NCI-H510A treated with DMSO at 0.1 percent for 48 hours (cell line): Measurements from ENCODE around the gene TRIM25.

Experiments
- DNase-seq: peaks from one replicate; lab custom pipeline; 2025; lab: John Stamatoyannopoulos, UW

The TRIM25 gene

DNA sequence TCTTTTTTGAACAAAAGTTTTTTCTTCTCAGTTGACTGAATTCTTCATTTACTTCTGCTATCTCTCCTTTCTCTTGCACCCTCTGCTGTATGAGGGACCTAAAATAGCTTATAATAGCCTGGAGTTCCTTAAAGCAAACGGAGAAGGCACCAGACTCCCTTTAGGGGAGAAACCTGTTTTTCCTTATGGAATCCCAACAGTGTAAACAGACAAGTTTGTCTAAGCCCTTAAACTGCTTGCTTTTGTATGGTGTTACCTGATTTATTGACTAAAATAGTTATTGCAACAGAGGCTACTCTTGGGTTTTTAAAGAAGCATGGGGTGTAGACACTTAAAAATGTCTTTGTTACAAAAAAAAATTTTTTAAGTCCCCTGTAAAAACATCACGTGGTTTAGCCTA, 12.9 kb upstream of the TRIM25 start:
- no peak for DNase-seq

DNA sequence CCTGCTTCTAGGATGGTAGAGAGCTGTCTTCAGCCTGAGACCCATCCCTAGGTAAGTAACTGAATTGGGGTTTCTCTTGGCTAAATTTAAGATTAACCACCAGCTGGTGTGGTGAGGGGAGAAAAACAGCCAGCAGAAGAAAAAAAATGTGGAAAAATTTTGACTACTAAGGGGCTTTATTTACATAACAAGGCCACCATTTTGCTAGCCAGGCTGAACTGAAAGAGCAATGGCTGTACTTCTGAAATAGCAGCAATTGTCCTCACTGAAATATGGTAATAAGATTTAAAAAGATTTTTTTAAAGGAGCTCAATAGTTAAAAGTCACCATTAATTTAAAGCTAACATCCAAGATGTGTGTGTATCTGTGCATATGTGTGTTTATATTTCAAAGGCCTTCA, 12.4 kb upstream of the TRIM25 start:
- DNase-seq = no peak

DNA sequence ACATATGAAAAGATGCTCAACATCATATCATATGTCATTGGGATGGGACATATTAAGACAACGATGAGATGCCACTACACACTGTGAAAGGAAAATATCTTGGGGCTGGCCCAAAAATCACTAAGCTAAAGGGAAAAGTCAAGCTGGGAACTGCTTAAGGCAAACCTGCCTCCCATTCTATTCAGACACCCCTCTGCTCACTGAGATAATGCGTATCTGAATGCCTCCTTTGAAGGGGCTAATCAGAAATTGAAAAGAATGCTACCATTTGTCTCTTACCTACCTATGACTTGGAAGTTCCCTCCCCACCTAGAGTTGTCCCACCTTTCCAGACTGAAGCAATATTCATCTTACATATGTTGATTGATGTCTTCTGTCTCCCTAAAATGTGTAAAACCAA, 11.2 kb upstream of the TRIM25 start:
- no peak for DNase-seq

DNA sequence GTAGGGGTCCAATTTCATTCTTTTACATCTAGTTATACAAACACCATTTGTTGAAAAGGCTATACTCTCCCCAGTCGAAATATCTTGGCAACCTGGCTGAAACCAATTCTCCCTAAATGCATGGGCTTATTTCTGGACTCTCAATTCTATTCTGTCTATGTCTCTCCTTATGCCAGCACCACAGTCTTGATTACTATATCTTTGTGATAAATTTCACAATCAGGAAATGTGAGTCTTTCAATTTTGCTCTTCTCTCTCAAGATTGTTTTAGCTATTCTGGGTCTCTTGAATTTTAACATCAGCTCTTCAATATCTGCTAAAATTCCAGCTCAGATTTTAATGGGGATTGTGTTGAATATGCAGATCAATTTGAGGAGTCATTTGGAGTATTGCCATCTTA, 5.9 kb upstream of the TRIM25 start:
- no peak for DNase-seq

DNA sequence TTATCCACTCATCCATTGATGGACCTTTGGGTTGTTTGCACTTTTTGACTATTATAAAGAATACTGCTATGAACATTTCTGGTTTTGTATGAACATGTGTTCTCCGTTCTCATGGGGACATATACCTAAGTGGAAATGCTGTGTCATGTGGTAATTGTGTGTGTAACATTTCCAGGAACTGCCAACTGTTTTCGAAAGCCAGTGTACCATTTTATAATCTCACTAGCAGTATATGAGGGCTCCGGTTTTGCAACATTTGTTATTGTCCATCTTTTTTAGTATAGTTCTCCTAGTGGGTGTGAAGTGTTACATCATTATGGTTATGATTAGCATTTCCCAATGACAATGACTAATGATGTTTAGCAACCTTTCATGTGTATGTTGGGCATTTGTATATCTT, 5.1 kb upstream of the TRIM25 start:
- no peak for DNase-seq

DNA sequence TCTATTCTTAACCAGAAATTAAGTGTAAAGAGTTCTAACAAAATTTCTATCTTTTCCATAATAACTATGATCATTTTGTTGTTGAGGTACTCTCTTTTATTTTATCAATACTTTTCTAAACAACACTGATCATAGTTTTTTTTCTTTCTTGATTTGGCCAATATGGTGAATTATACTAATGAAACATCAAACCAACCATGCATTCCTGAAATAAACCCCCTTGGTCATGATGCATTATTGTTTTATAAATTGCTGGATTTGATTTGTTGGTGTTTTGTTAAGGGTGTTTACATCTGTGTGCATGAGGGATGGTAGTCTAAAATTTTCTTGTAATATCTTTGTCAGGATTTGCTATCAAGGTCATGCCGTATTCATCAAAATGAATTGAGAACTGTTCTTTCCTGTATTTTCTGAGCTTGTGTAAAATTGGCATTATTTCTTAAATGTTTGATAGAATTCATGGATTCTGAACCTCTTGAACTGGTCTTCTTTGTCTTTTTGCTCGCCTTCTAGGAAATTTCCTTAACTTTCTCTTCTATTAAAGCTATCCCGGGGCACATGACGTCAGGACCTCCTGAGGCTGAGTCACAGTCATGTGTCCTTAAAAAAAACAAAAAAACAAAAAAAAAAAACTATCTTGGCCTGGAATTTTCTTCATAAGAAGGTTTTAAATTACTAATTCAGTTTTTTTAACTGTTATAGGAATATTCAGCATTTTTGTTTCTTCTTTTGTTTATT, 3.9 kb upstream of the TRIM25 start:
- no peak for DNase-seq

DNA sequence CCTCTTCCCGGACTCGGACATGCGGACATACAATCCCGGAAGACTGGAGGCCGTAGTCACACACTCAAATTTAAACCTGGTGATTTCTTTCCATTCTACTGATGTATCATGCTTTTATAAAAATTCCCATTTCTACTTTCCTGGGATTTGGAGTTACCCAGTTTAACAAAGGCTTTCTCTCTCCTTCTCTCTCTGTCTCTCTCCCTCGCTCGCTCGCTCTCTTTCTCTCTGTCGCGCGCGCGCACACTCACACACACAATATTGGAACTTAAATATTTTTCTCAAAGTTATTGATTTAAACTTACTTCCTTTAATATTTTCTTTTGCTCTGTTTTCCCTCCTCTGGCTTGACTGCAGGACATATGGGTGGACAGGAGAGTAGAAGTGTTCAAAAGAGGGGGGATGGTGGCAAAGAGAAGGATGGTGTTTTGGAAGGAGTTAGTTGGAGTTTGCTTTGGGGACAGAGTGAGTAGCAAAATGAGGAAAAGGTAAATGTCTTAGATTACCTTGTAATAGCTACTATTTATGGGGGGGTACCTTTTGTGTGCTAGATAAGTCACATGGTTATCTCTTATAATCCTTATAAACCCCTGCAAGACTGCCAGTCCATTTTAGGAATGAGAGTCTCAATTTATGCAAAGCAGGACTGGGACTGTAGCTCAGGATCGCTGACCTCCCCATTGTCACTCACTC, 878 bp upstream of the TRIM25 start:
- peak; percentile 67 for DNase-seq

DNA sequence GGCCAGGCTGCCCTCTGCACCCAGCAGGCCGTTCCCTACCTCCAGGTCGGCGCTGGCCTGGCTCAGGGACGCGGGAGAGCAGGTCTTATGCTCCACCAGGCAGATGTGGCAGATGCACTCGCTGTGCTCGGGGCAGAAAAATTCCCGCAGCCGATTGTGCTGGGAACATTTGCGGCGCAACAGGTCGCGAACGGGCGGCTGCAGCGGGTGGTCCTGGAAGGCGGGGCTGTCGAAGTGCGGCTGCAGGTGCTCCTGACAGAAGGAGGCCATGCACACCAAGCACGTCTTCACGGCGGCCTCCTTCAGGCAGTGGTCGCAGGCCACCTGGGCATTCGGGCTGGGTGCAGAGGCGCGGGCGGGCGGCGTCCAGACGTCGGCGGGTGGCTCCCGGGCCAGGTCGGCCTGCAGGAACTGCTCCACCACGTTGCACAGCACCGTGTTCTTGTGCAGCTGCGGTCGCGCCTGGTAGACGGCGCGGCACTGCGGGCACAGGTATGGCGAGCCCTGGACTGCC, 439 bp downstream of the TRIM25 start:
- DNase-seq = peak; percentile 29

DNA sequence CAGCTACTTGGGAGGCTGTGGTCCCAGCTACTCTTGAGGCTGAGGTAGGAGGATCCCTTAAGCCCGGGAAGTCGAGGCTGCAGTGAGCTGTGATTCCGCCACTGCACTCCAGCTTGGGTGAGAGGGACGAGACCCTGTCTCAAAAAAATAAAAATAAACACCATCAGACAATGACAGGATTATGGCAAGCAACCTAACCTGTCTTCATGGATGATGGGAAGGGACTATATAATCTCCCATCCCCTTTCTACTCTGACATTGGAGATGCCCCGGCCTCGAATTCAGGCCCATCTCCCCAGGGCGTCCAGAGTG, 893 bp downstream of the TRIM25 start:
- DNase-seq = no peak

DNA sequence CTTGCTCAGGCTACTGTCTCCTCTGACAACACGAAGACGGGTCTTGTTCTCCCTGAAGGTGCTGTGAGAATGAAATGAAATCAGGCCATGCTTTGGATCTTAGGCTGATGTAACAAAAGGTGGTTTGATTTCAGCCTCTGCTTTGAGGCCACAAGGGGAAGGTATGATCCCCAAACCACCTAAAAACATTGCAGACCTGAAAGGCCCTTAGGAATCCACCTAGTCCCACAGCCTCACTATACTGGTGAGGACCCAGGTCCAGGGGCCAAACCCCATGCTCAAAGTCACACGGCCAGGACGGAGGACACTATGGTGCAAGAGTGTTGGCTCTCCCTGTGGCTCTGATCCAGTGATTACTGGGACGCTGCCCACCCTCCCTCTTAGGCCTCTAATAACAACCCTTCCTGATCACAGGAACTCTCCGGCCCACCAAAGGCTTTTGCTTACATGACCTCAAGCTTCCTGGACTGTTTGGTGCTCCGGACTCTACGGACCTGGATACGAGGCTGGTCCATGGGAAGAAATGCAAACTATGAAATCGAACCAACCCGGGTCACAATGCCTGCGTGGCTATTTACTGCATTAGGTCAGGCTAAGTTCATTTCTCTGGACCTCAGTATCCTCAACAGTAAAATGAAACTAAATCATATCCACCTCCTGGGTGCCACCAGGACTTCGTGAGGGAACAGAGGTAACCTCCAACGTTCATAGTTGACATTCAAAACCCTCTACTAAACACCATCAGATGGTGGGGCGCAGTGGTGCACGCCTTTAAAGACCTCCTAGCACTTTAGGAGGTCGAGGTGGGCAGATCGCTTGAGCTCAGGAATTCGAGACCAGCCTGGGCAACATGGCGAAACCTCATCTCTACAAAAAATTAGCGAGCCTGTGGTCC, 1.5 kb downstream of the TRIM25 start:
- DNase-seq = no peak

DNA sequence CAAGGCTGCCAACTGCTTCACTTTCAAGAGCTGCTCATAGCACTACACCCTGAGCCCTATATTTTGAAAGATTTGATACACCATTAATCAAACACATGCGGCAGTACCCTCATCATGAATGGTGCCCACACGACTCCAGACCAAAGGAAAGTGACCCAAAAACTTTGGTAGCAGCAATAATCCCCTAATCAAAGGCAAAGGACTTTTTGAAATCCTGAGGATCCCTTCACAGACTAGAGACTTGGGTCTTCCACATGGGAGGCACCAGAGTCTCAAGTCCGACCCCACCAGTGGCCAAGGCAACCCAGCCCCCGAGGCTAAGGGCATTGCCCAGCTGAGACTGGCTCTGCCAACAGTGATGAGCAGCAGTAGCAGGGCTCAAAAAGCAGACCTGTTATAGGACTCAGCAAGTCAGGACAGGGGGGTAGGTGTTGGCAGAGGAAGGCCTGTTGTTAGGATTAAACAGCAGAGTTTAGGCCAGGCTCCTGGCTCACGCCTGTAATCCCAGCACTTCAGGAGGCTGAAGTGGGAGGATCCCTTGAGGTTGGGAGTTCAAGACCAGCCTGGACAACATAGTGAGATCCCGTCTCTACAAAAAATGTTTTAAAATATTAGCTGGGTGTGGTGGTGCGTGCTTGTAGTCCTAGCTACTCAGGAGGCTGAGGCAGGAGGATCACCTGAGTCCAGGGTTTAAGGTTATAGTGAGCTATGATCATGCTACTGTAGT, 3.2 kb downstream of the TRIM25 start:
- DNase-seq = no peak

DNA sequence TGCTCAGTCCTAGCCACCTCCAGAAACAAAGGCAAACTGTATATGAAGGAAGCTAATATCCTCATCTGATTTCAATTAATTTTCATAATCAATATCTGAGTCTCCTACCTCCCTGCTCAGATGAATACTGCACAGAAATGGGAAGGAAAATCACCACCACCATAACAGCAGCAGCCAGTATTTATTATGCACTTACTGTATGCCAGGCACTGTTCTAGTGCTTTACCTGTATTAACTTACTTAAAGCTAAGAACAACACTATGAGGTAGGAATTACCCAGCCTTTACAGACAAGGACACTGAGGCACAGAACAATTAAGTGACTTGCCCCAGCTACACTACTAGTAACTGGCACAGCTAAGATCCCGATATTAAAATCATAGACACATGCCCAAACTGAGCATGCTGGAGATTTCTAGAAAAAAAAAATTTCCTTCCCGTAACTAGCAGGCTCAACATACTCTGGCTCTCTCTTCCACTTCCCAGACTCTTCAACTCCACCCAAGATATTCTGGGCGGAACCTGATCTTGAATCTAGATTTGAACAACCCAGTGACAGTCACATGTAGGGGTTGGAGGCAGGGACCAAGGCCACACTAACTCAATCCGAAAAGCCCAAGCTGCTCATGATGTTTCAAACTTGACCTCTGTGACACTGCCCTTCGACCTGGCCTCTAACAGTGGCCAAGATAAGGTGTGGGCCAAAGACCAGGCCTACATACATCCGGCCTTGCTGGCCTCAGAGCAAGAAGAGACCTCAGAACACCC, 3.9 kb downstream of the TRIM25 start:
- no peak for DNase-seq

DNA sequence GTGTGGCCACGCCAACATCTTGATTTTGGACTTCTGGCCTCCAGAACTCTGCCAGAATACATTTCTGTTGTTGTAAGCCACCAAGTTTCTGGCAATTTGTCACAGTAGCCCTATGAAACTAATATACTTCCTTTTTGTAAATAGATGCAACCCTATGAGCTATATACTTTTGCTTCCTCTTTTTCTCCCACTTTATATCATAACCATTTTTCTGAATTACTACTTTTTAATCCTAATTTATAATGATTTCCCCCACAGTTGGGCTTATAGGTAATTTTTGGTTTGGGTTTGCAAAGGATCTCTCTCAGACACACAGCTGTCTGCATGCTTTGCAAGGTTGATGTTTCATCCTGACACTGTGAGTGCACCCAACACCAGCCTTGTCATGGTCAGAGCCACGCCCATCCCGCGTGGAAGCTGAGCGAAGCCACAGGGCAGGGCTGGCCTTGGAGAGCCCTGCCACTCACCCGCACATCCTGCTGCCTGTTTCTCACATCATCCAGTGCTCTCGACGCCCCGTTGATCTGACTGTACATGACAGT, 5.8 kb downstream of the TRIM25 start:
- DNase-seq = no peak

DNA sequence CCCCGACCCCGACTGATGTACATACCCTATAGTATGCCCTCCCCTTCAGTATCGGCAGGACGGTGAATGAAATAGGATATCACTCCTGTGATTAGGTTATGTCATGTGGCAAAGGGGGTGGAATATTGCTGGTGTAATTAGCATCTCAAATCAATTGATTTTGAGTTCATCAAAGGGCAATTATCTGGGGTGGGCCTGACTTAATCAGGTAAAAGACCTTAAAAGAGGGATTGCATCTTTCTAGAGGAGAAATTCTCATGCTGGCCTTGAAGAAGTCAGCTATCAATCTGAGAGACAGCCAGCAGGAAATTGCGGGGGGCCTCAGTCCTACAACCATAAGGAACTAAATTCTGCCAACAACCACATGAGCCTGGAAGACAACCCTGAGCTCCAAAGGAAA, 10.3 kb downstream of the TRIM25 start:
- no peak for DNase-seq

DNA sequence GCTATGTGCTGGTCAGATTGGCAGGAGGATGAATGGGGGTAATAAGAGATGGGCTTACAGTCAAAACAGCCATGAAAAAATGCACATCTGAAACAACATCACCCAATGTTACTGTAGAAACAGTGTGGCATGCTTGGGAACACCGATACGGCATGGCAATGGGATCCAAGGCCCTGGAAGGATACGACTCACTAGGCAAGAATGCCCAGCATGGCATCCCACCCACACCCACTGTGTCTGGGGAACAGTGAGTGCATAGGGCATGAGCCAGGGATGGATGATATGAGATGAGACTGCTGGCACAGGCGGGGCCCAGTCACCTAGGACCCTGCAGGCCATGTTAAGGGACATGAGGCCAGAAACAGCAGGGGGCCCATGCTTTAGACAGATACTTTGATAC, 11.5 kb downstream of the TRIM25 start:
- no peak for DNase-seq

DNA sequence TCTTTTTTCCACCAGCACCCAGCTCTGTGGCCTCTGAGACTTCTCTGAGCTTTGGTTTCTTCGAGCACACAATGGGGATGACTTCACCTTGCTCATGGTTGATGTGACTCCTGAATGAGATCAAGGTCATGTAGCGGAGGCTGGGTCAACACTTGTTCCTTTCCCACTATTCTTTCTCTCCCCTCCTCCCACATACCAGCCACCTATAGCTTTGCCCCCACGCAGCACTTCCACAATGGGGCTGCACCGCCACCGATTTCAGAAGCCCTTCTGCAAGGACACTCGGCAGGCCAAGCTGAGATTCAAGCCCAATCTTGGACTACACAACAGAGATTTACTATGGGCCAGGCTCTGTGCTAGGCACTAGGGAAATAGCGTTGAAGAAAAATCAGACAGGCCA, 14.4 kb downstream of the TRIM25 start:
- DNase-seq = no peak

DNA sequence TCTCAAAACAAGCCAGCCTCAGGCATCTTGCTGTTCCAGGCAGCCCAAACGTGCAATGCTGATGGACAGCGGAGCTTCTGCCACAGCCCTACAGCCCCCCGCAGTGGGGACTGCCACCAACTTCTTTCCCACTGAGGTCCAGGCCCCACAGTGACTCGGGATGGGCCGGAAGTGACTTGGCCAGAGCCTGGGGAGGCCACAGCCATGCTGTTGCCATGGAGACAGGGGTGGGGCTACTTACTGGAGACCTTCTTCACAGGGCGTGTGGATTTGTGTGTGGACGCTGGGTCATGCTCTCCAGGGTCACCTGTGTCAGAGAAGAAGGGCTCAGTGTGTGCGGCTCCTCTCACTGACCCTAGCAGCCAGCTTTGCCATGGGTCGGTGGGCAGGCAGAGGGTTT, 15.0 kb downstream of the TRIM25 start:
- no peak for DNase-seq

DNA sequence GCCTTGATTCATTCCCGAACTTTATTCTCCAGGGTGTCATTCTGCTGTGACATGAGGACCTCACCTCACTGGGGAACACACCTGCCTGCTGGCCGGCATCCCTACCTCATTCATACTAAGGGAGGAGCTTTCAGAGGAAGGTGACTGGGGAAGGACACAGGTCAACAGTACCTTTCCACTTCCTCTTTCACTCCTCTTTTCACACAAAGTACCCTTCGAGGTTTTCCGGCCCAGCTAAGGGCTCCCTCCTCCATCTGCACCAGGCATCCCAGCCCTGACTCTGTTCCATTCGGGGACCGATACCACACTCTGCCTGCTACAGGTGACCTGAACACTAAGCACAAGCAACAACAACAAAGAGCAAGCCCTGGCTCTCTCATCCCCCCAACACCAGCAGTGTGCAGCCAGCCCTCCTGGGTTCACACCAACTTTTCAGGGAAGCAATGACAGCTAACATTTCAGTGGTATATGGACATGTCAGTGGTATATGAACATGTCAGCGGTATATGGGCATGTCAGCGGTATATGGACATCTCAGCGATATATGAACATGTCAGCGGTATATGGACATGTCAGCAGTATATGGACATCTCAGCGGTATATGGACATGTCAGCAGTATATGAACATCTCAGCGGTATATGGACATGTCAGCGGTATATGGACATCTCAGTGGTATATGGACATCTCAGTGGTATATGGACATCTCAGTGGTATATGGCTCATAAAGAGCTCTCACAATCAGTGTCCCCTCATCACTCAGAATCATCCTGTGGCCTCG, 16.0 kb downstream of the TRIM25 start:
- DNase-seq = no peak

DNA sequence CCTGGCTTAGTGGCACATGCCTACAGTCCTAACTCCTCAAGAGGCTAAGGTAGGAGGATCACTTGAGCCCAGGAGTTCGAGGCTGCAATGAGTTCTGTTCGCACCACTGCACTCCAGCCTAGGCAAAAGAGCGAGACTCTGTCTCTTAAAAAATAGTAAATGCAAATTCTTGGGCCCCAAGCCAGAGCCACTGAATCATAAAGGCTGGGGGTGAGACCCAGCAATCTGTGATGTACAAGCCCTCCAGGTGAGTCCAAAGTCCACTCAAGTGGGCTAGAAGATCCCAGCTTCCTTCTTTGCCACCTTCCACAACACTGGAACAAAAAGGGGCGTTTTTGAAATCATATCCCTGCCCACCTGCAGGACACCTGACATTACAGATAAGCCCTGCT, 16.9 kb downstream of the TRIM25 start:
- no peak for DNase-seq

DNA sequence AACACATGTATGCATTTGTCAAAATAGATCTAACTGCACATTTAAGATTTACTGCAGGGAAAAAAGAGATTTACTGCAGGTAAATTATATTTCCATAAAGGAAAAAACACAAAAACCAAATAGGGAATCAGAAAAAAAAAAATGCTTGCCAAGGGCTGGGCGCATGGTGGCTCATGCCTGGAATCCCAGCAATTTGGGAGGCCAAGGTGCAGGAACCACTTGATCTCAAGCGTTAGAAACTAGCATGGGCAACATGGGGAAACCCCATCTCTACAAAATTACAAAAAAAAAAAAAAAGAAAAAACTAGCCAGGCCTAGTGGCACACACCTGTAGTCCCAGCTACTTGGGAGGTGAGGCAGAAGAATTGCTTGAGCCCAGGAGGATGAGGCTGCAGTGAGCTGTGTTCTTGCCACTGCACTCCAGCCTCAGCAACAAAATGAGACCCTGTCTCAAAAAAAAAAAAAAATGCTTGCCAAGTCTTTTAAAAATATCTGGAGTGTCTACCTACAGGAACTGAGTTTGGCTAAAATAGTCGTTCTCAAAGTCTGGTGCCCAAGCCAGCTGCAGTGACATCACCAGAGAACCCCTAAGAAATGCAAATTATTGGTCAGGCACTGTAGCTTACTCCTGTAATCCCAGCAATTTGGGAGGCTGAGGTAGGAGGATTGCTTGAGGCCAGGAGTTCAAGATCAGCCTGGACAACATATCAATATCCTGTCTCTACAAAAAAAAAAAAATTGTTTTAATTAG, 17.5 kb downstream of the TRIM25 start:
- DNase-seq = no peak
